ENCODE results near the gene NUDT10. TPM values are rescaled to one million over a fixed set of nuclear protein-coding genes. Genes with fewer than 3 reads are reported as not detected.

Gene NUDT10
- total and polyA plus RNA-seq, 2 donors, result 0.85 to 1.1 TPM

- H3K4me3 ChIP-seq (ENCODE audit: low read length in 2 of 2), result no peak overlapping the region
- H3K27ac ChIP-seq (ENCODE audit: low read depth in 1 of 2, low read length in 1 of 2), result no peak overlapping the region
- no peak for DNase-seq (ENCODE audit: low read depth in 6 of 9, low spot score in 9 of 9)
- 95% methylated on average over 2 of the region's 2 CpGs for WGBS
- H3K36me3 ChIP-seq (ENCODE audit: control insufficient read depth in 2 of 2, insufficient read depth in 2 of 2, low read length in 1 of 2), result no peaks in the 10 kb centered on the region
- H3K9me3 ChIP-seq (ENCODE audit: control insufficient read depth in 2 of 2, insufficient read depth in 1 of 2, low read length in 1 of 2), result no peaks in the 10 kb centered on the region
- H3K27me3 ChIP-seq (ENCODE audit: control insufficient read depth in 2 of 2, insufficient read depth in 1 of 2, low read length in 1 of 2), result no peaks in the 10 kb centered on the region
- H3K4me1 ChIP-seq (ENCODE audit: control insufficient read depth in 2 of 2, insufficient read depth in 2 of 2, low read length in 2 of 2), result no peaks in the 10 kb centered on the region
Observed at GRCh38 chrX:51376672-51377071, 44.0 kb downstream of the NUDT10 start.

Other genes with a start within 250 kb of the NUDT10 start
- gene NUDT11, start 163.8 kb downstream of the NUDT10 start, total RNA-seq, result 5.2 TPM
- gene NUDT11, start 163.8 kb downstream of the NUDT10 start, polyA plus RNA-seq, result 3.0 TPM

All from thymus (tissue), 11 donors.